NB4 (cell line): ENCODE data around the gene TMCO1.

Experiments
- CTCF ChIP-seq: IDR thresholded peaks from one replicate; pipeline ENCODE4 v1.5.1; 2012; ENCODE audit warnings: low read depth, low read length
- POLR2A ChIP-seq: IDR thresholded peaks from 2 replicates; pipeline ENCODE4 v1.6.1; 2011; ENCODE audit warnings: mild to moderate bottlenecking; ENCODE audit not compliant: insufficient read length; ENCODE audit errors: extremely low read depth

GRCh38 chr1:165815725-165816124 is 47.1 kb upstream of the TMCO1 start:
- TF ChIP-seq CTCF, result no peak
- no peak for TF ChIP-seq POLR2A
